HL-60 (cell line): ENCODE results near the gene BRF1.

Experiments
- CTCF ChIP-seq: IDR thresholded peaks from one replicate; pipeline ENCODE4 v1.5.1; 2011; ENCODE audit warnings: low read length, control low read depth, inconsistent platforms; ENCODE audit not compliant: insufficient read depth
- SPI1 ChIP-seq: IDR thresholded peaks from 2 replicates; pipeline ENCODE4 v1.6.1; 2012; ENCODE audit warnings: low read depth, mild to moderate bottlenecking, borderline replicate concordance
- TF ChIP-seq, protein P1 (sequence below): IDR thresholded peaks from 2 replicates; pipeline ENCODE4 v1.6.1; 2012; ENCODE audit warnings: low read depth; ENCODE audit not compliant: insufficient replicate concordance

- no peak for TF ChIP-seq CTCF
- TF ChIP-seq SPI1, result no peak
- TF ChIP-seq, protein P1, sequence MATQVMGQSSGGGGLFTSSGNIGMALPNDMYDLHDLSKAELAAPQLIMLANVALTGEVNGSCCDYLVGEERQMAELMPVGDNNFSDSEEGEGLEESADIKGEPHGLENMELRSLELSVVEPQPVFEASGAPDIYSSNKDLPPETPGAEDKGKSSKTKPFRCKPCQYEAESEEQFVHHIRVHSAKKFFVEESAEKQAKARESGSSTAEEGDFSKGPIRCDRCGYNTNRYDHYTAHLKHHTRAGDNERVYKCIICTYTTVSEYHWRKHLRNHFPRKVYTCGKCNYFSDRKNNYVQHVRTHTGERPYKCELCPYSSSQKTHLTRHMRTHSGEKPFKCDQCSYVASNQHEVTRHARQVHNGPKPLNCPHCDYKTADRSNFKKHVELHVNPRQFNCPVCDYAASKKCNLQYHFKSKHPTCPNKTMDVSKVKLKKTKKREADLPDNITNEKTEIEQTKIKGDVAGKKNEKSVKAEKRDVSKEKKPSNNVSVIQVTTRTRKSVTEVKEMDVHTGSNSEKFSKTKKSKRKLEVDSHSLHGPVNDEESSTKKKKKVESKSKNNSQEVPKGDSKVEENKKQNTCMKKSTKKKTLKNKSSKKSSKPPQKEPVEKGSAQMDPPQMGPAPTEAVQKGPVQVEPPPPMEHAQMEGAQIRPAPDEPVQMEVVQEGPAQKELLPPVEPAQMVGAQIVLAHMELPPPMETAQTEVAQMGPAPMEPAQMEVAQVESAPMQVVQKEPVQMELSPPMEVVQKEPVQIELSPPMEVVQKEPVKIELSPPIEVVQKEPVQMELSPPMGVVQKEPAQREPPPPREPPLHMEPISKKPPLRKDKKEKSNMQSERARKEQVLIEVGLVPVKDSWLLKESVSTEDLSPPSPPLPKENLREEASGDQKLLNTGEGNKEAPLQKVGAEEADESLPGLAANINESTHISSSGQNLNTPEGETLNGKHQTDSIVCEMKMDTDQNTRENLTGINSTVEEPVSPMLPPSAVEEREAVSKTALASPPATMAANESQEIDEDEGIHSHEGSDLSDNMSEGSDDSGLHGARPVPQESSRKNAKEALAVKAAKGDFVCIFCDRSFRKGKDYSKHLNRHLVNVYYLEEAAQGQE, result no peak
Measured at GRCh38 chr14:105176513-105176912, 124.3 kb downstream of the BRF1 start.
